DMS 273 (cell line): ENCODE measurements around the gene NUP160.
"Not testable (repeated sequence)": the region's sequence is repeated elsewhere in the genome, so short reads cannot be mapped to it uniquely, and the experiment has no call there.

Source experiments
- DNase-seq: peaks from one replicate; lab custom pipeline; 2025; ENCODE audit not compliant: unreplicated experiment; lab: John Stamatoyannopoulos, UW

The NUP160 gene

DNA sequence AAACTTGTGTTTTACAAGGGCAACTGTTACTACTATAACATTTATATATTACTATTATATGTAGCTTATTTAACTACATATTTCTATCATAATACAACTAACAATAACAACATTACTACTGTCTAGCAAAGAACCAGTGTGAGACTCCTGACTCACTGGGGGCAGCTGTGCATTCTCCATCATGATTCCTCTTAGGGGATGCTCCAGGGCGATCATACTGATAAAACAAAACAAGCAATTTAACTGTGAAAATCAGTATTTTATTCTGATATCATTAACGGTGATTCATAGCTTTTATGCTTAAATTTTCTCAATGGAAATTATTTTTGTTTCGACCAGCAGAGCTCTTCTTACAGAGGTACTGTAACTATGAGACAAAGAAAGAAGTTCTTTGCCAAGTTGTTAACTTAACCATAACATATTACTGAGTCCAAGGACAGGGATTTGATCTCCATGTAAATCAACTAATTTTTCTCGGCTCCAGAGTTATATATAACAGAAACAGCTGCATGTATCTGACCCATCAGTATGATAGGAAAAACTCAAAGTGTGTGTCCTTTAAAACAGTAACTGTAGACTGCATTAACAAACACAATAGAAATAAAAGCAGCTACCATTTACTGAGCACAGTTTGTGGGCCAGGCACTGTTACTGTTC, 56.2 kb downstream of the NUP160 start:
- DNase-seq = no peak

DNA sequence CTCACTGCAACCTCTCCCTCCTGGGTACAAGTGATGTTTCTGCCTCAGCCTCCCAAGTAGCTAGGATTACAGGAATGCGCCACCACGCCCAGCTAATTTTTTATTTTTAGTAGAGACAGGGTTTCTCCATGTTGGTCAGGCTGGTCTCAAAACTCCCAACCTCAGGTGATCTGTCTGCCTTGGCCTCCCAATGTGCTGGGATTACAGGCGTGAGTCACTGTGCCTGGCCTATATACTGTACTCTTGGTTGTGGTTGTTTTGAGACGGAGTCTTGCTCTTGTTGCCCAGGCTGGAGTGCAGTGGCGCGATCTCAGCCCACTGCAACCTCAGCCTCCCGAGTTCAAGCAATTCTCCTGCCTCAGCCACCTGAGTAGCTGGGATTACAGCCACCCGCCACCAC, 58.1 kb downstream of the NUP160 start:
- not testable (repeated sequence) for DNase-seq

GRCh38 chr11:47788181-47788580, 60.0 kb downstream of the NUP160 start:
- no peak for DNase-seq

DNA sequence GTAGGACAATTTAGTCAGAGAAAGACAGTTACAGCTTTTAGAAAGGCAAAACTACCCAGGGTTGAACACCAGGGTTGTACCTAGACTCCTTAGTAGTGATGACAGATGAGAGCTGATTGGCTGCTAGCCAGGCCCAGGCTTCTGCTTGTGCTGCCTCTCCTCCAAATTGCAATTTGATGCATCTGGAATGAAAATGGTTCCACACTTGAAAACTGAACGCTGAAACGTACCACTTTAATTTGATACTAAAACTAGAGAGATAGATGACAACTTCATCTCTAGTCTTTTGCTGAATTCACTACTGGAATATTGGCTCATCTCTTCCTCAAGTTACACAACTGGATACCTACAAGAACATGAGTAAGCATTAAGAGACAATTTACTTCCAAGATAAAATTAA, 61.8 kb downstream of the NUP160 start:
- peak; percentile 74 for DNase-seq

- DNase-seq = no peak
Measured at GRCh38 chr11:47784785-47785381, 63.3 kb downstream of the NUP160 start.

DNA sequence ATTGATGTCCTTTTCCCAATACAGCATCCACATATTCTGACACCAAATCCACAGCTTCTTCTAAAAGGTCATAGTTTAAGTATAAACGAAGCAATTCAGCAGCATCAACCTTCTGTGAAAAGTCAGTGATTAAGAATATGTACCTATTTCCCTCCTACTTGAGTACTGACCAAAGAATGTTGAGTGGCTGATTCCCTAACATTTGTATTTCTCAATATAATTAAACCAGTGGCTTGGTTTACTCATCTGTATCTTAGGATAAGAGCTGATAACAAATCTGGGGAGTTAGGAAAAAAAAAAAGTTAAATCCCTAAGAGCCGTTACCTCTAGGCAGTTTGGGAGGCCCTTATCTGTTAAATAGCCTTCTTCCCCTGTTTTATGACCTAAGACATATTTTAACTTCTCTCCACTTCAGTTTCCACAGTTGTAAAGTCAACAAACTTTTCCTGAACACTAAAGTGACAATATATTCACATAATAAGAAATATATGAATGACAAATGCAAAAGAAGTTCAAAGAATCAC, 65.0 kb downstream of the NUP160 start:
- no peak for DNase-seq

DNA sequence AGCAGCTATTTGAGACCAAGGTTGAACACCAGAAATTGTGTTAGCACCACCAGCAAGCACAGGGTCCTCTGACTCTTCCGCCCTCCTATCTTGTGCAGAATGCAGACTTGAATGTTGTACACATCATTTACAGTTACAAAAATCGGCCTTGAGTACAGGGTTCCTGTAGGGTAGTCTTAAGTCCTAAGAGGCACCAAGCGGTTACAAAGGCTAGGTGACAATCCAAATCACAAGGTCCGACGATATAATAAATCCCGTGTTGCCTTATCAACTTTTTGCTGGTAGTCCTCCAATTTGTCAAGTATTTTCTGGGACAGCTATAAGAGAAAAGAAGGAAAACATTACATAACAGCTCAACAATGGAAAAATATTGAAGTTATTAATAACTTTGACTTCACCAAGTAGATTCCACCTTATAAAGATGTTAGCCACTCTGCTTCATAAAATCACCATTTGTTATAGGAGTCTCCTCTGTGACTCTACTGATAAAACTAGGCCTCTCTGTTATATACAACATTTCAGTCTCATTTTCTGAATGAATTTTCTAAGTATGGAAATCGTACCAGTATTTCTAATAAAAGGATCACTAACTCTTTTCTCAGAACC, 69.2 kb downstream of the NUP160 start:
- no peak for DNase-seq

DNA sequence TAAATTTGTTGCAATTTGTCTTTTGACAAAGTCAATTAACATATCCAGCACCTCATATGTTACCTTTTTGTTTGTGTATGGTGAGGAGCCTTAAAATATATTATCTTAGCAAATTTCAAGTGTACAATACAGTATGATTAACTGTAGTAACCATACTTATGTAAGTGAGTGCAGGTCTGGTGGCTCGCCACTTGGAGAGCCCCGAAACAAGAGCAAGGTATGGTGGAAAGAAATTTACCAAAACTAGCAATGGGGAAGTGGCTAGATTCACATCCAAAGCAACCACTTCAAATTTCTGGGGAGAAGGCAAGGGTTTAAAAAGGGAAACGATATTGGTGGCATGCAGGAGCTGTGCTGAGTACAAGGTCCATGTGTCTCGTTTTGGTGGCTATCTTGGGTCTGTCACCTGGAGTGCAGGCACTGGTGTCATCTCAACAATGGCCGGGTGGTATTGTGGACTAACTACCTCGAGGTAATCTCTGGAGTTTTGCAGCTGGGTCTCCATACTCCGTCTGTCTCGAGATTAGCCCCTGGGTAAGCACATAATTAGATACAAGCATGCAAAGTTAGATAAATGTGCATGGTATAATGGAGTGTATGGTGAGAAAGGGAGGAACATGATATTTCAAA, 72.8 kb downstream of the NUP160 start:
- DNase-seq = no peak

- no peak for DNase-seq
Measured at GRCh38 chr11:47773882-47774281, 74.3 kb downstream of the NUP160 start.

DNA sequence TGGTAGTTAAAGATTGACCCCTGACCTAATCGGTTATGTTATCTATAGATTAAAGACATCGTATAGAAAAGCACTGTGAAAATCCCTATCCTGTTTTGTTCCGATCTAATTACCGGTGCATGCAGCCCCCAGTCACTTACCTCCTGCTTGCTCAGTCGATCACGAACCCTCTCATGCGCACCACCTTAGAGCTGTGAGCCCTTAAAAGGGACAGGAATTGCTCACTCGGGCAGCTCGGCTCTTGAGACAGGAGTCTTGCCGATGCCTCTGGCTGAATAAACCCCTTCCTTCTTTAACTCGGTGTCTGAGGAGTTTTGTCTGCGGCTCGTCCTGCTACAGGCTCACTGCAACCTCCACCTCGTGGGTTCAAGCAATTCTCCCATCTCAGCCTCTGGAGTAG, 78.6 kb downstream of the NUP160 start:
- not testable (repeated sequence) for DNase-seq

DNA sequence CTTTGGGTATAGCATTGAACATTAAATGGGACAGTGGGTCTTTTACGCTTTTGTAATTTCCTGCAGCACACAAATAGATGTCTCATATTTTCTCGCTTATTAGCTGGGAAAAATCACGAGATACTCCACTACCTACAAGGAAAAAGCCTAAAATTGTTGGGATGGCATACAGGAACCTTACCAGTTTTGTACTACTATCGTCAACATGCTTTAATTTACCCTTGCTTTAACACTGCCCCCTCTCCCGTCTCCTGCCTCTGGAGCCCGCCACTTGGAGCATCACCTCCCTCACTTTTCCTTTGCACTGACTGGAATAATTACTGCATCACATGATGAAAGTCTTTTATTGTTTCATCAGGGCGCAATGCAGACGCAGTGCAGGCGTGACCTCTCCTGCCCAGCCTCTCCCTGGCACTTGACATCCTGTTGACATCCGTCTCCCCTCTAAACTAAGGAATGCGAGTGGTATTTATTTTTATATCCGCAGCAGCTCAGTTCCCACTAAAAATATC, 80.0 kb downstream of the NUP160 start:
- peak; percentile 77 for DNase-seq

- peak; percentile 65 for DNase-seq
Measured at GRCh38 chr11:47766509-47767227, 81.5 kb downstream of the NUP160 start.

- no peak for DNase-seq
Measured at GRCh38 chr11:47765086-47765485, 83.1 kb downstream of the NUP160 start.

- not testable (repeated sequence) for DNase-seq
Measured at GRCh38 chr11:47759291-47759690, 88.9 kb downstream of the NUP160 start.

DNA sequence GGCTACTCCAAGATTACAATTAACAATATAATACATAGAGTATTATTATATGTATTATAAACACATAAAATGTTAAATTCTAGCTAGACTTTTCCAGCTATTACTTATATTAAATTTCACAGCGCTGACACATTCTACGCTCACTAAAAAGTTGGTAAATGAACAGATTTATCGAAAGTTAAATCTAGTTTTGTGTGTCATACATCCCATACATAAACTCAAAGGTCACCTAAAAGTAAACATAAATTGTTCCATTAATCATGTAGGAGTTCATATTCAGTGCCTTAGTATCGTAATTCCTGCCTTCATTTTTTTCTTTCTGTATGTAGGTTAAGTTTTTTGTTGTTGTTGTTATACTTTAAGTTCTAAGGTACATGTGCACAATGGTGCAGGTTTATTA, 91.9 kb downstream of the NUP160 start:
- DNase-seq = no peak

DNA sequence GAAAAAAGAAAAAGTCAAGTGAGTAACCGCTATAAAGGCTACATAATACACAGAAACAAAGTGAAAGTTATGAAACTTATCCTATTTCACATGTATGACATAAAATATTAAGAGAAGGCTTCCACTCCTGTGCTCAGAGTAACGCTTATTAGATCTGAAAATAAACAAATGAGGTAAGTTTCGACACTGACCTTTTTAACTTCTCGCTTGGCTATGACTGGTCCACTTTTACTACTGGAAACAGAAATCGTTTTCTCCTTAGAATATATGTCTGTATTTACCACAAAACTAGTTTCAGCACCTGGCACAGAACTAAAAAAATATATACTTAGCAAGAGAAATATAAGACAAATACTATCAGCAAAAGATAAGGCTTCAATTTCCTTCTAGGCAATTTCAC, 97.4 kb downstream of the NUP160 start:
- DNase-seq = no peak

- DNase-seq = not testable (repeated sequence)
Measured at GRCh38 chr11:47742494-47742893, 105.7 kb downstream of the NUP160 start.

DNA sequence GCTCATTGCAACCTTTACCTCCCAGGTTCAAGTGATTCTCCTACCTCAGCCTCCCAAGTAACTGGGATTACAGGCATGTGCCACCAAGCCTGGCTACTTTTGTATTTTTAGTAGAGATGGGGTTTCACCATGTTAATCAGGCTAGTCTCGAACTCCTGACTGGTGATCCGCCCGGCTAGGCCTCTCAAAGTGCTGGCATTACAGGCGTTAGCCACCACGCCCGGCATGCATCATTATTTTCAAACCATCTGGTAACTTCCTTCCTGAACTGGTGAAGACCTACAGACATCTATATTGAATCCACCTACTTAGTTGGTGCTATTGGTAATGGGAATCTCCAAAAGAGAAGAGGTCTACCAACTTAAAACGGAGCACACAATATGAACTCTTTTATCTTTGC, 110.3 kb downstream of the NUP160 start:
- not testable (repeated sequence) for DNase-seq

GRCh38 chr11:47732271-47732670, 115.9 kb downstream of the NUP160 start:
- no peak for DNase-seq

DNA sequence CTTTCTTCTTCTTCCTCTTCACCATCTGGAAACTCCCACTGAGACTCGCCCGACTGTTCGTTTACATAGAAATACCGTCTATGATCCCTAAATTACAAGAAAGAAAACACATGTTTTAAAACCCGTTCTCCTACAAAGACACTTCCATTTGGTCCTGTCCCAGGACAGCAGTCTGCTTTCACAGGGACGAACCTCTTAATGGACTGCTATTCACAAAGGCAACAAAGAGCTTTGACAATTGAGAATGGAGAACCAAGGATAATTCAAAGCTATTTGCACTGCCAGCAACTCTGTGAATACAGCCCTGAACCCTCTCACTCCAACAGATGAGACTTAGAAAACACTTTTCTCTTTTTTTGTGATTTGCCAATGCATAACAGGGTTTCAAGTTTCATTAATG, 116.7 kb downstream of the NUP160 start:
- DNase-seq = no peak
